ENCODE measurements around the gene KLHL22.

KLHL22 gene

DNA sequence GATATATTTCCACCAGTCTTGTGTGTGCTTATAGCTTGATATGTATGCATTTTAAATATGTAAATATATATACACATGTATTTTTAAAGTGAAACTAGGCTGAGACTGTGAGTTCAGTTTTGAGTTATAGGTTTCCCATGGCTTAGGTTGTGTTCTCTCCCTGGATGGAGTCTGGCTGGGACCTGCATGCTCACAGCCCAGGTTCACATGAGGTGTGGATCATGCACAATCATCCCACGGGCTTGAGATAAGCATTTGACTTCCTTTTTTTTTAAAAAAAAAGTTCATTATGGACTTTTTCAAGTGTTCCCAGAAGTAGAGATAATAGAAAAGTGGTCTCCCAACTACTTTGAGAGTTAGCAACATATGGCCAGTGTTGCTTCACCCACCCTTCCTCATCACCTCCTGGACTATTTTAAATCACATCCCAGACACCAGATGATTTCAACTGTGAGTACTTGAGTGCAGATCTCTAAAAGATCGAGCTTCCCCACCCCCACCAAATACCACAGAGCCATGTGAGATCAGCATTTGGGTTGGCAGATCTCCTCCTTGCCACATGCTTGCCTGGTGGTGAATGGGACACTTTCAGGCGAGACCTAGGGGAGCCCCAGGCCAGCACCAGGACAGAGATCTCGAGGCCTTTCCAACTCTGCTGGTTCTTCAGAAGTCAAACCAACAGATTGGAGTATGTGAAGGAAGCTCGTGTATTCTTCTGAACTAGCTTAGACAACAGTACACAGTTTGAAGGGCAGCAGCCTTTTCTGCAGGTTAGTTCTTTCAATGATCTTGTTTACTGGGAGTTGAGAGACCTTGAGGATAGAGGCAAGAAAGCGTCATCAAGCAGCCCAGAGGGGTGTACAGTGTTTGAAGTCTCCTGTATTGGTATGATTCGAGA, 27.7 kb upstream of the KLHL22 start:
- Histone ChIP-seq H3K9me2 (replicated peaks; ENCODE audit: insufficient read depth, low read length) (no peaks in the 10 kb centered on the region), H2AFZ (ENCODE audit: low read length) (no peak overlapping the region), H3F3A (ENCODE audit: insufficient read depth, low read length) (no peaks in the 10 kb centered on the region), H3K4me1 (ENCODE audit: low read length) (peaks cover 9% of the 10 kb centered on the region; the same call in 1 of the 2 replicates), H3K9me3 (replicated peaks; ENCODE audit: insufficient read depth, low read length) (no peaks in the 10 kb centered on the region), H4K20me1 (ENCODE audit: insufficient read depth, low read length) (peaks cover 38% of the 10 kb centered on the region), H3K79me2 (ENCODE audit: low read length) (peaks cover 97% of the 10 kb centered on the region), H3K4me2 (ENCODE audit: low read depth, low read length) (no peak overlapping the region), H3K36me3 (replicated peaks; ENCODE audit: insufficient read depth, low read length) (0 out of 2 replicates have a peak, but pooled peaks cover 2% of the 10 kb centered on the region), H3K9ac (ENCODE audit: low read length) (no peak overlapping the region), H3K4me3 (ENCODE audit: low read length) (no peak overlapping the region), H3K27ac (ENCODE audit: low read length) (no peak overlapping the region), H3K27me3 (replicated peaks; ENCODE audit: insufficient read depth, low read length) (no peaks in the 10 kb centered on the region)
- TF ChIP-seq EZH2 (optimal IDR thresholded peaks at IDR 0.05; ENCODE audit: low read depth, low read length) (no peak), EZH2phosphoT487 (IDR thresholded peaks at IDR 0.05; ENCODE audit: low read length) (no peak)
- TF ChIP-seq, protein P1, sequence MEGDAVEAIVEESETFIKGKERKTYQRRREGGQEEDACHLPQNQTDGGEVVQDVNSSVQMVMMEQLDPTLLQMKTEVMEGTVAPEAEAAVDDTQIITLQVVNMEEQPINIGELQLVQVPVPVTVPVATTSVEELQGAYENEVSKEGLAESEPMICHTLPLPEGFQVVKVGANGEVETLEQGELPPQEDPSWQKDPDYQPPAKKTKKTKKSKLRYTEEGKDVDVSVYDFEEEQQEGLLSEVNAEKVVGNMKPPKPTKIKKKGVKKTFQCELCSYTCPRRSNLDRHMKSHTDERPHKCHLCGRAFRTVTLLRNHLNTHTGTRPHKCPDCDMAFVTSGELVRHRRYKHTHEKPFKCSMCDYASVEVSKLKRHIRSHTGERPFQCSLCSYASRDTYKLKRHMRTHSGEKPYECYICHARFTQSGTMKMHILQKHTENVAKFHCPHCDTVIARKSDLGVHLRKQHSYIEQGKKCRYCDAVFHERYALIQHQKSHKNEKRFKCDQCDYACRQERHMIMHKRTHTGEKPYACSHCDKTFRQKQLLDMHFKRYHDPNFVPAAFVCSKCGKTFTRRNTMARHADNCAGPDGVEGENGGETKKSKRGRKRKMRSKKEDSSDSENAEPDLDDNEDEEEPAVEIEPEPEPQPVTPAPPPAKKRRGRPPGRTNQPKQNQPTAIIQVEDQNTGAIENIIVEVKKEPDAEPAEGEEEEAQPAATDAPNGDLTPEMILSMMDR (IDR thresholded peaks at IDR 0.05; ENCODE audit: low read length) = no peak
- DNase-seq = no peak

DNA sequence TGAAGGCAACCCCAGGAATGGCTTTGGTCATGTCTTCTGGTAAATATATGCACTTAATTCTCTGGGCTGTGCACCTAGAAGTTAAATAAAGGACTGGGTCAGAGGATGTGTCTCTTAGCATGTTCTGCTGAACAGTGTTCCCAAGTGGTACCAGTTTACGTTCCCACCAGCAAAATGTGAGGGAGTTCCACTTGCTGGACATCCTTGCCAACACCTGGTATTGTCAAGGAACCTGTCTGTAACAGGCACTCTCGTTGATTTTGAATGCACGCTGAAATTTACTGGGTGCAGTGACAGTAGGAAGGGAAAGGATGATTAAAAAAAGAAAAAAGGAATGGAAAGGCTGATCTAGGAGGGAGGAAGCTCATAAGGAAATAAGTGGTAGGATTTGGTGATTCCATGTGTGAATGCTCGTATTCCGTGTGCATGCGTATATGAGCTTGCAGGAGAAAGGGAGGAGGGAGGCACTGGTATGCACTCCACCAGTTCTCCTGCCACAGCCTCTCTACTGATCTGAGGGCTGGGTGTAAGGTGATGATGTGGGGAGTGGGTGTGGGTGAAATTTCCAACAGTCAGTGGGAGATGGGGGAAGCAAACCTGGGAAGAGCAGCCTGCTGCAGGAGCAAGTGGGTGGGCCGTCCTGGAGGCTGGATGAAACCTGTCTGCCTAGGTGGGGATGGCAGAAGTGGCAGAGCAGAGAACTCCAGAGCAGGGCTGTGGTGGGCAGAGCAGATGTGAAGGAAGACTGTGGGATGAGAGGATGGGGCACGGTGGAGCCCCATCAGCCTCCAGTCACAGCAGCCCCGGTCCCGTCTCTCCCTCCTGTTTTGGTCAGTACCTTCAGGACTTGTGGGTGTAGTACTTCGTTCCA, 26.8 kb upstream of the KLHL22 start:
- Histone ChIP-seq H3K27ac (ENCODE audit: low read length) (no peak overlapping the region), H3K36me3 (replicated peaks; ENCODE audit: insufficient read depth, low read length) (0 out of 2 replicates have a peak, but pooled peaks cover 2% of the 10 kb centered on the region), H3K9ac (ENCODE audit: low read length) (no peak overlapping the region), H4K20me1 (ENCODE audit: insufficient read depth, low read length) (peaks cover 48% of the 10 kb centered on the region), H3K4me3 (ENCODE audit: low read length) (no peak overlapping the region), H3K4me1 (ENCODE audit: low read length) (peaks cover 9% of the 10 kb centered on the region; the same call in 1 of the 2 replicates), H3K79me2 (ENCODE audit: low read length) (peaks cover 98% of the 10 kb centered on the region), H3K9me2 (replicated peaks; ENCODE audit: insufficient read depth, low read length) (no peaks in the 10 kb centered on the region), H3K4me2 (ENCODE audit: low read depth, low read length) (no peak overlapping the region), H3K9me3 (replicated peaks; ENCODE audit: insufficient read depth, low read length) (no peaks in the 10 kb centered on the region), H3K27me3 (replicated peaks; ENCODE audit: insufficient read depth, low read length) (no peaks in the 10 kb centered on the region), H2AFZ (ENCODE audit: low read length) (no peak overlapping the region), H3F3A (ENCODE audit: insufficient read depth, low read length) (no peaks in the 10 kb centered on the region)
- no peak for TF ChIP-seq EZH2 (optimal IDR thresholded peaks at IDR 0.05; ENCODE audit: low read depth, low read length)
- TF ChIP-seq EZH2phosphoT487 (IDR thresholded peaks at IDR 0.05; ENCODE audit: low read length) = no peak
- TF ChIP-seq, protein P1 (IDR thresholded peaks at IDR 0.05; ENCODE audit: low read length) = no peak
- DNase-seq = no peak

GRCh38 chr22:20520093-20520511, 24.5 kb upstream of the KLHL22 start:
- H3K9me2 ChIP-seq (replicated peaks; ENCODE audit: insufficient read depth, low read length) = no peaks in the 10 kb centered on the region
- peaks cover 9% of the 10 kb centered on the region; the same call in 1 of the 2 replicates for H3K4me1 ChIP-seq (ENCODE audit: low read length)
- H4K20me1 ChIP-seq (ENCODE audit: insufficient read depth, low read length) = peaks cover 51% of the 10 kb centered on the region
- H3K9ac ChIP-seq (ENCODE audit: low read length) = no peak overlapping the region
- no peak for TF ChIP-seq EZH2 (optimal IDR thresholded peaks at IDR 0.05; ENCODE audit: low read depth, low read length)
- no peak for TF ChIP-seq EZH2phosphoT487 (IDR thresholded peaks at IDR 0.05; ENCODE audit: low read length)
- TF ChIP-seq, protein P1 (IDR thresholded peaks at IDR 0.05; ENCODE audit: low read length) = no peak
- H3K9me3 ChIP-seq (replicated peaks; ENCODE audit: insufficient read depth, low read length) = no peaks in the 10 kb centered on the region
- no peaks in the 10 kb centered on the region for H3F3A ChIP-seq (ENCODE audit: insufficient read depth, low read length)
- H3K27me3 ChIP-seq (replicated peaks; ENCODE audit: insufficient read depth, low read length) = no peaks in the 10 kb centered on the region
- DNase-seq = no peak
- no peak overlapping the region for H3K27ac ChIP-seq (ENCODE audit: low read length)
- peaks cover 94% of the 10 kb centered on the region for H3K79me2 ChIP-seq (ENCODE audit: low read length)
- H3K4me2 ChIP-seq (ENCODE audit: low read depth, low read length) = no peak overlapping the region
- H2AFZ ChIP-seq (ENCODE audit: low read length) = no peak overlapping the region
- H3K4me3 ChIP-seq (ENCODE audit: low read length) = no peak overlapping the region
- H3K36me3 ChIP-seq (replicated peaks; ENCODE audit: insufficient read depth, low read length) = 0 out of 2 replicates have a peak, but pooled peaks cover 2% of the 10 kb centered on the region
